ENCODE measurements around the gene TIMP1.
"Not testable (repeated sequence)": the region's sequence is repeated elsewhere in the genome, so short reads cannot be mapped to it uniquely, and the experiment has no call there.

The TIMP1 gene

DNA sequence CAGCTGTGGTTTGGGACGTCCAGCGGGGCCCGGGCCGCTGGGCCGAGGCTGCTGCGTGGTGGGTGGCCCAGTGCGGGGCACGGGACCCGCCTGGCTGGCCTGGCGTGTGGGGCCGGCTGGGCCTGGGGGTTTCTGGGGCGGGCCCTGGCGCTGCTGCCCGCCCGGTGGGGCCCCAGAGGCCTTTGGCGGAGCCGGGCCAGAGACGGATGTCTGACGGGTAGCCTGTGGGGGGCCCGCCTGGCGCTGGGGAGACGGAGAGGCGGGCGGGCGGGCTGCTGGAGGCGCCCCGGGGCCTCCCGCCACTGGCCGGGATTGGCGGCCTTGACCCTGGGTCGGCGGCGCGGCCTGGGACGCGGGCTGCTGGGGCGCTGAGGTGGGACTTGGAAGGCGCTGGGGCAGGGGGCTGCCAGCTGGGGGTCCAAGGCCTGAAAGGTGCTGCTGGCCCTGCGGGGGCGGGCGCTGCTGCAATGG is 8.1 kb upstream of the TIMP1 start:
- DNase-seq, result no peak

GRCh38 chrX:47574547-47575301 is 7.5 kb upstream of the TIMP1 start:
- DNase-seq, result no peak

GRCh38 chrX:47576021-47576898 is 6.0 kb upstream of the TIMP1 start:
- no peak for DNase-seq

- no peak for DNase-seq
Measured at GRCh38 chrX:47577424-47577823, 4.8 kb upstream of the TIMP1 start.

DNA sequence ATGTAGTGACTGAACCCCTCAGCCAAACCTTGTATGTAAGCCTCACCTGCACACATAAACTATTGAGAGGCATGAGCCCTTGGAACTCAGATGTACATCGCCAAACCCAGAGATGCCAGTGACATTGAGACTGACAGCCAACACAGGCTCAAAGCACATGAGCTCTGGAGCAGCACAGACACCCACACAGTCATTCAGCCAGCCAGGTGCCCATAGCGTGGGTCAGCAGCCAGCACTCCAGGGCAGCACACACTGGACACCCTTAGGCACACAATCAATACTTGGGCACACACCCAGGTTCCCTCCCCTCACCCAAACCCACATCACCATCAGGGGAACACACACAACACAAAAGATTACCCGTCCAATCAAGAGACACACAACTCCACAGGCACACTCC is 4.3 kb upstream of the TIMP1 start:
- DNase-seq, result no peak

DNA sequence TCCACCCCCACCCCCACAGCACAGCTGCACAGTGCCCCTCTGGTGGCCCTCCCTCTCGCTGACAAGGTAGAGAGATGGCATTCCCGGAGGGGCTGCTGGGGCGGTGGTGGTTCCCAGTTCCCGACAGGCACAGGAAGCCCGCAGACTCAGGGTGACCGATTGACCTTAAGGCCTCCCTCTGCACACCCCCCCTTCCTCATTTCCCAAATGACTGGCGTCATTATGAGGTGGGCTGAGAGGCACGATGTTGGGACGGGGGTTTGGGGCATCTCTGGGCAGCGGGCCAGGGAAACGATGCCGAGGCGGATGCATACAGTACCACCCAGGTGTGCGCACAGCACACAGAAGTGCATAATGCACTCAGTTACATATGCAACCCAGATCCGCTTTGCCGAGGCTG is 3.5 kb upstream of the TIMP1 start:
- no peak for DNase-seq

- DNase-seq, result no peak
Measured at GRCh38 chrX:47579537-47579936, 2.7 kb upstream of the TIMP1 start.

DNA sequence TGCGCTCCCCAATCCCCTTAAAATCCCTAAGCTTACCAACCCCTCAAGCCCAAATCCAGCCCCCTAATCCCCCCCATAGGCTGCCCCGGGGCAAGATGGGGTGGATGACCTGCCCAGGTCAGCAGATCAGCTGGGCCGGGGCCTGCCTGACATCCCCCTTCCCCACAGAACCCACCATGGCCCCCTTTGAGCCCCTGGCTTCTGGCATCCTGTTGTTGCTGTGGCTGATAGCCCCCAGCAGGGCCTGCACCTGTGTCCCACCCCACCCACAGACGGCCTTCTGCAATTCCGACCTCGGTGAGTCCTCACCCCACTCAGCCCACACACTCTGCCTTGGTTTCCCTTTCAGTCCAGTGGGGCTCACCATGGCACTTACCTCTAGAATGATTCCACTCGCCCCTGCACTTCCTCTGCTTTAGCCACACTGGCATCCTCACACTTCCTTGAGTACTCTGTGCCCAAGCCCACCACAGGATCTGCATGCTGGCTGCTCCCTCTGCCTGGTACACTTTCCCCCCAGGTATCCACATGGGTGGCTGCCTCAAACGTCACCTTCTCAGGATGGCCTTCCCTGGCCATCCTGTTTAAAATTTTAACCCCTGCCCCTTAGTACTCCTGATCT is 1.1 kb downstream of the TIMP1 start:
- no peak for DNase-seq

DNA sequence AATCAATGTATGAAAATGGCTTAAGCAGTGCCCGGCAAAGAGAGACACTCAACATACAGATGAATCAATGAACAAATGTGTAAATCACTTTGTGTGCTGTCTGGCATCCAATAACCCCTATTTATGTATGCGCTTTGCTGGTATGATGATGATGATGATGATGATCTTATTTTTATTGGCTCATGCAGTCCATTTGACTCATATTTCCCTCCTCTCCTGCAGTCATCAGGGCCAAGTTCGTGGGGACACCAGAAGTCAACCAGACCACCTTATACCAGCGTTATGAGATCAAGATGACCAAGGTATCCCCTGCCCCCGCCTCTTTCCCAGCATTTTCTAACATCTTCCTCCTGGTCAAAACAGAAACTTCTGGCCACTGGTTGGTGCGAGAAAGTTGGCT is 2.5 kb downstream of the TIMP1 start:
- no peak for DNase-seq

DNA sequence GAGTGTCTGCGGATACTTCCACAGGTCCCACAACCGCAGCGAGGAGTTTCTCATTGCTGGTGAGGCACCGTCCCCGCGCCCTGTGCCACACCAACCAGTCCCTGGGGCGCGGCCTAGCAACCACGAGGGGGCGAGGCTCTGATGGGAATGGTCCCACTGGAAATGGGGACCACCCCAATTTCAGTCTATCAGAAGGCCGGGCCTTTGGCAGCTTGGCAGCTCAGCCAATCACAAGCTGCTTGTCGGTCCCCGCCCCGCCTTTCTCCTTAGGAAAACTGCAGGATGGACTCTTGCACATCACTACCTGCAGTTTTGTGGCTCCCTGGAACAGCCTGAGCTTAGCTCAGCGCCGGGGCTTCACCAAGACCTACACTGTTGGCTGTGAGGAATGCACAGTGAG is 3.0 kb downstream of the TIMP1 start:
- DNase-seq, result no peak

DNA sequence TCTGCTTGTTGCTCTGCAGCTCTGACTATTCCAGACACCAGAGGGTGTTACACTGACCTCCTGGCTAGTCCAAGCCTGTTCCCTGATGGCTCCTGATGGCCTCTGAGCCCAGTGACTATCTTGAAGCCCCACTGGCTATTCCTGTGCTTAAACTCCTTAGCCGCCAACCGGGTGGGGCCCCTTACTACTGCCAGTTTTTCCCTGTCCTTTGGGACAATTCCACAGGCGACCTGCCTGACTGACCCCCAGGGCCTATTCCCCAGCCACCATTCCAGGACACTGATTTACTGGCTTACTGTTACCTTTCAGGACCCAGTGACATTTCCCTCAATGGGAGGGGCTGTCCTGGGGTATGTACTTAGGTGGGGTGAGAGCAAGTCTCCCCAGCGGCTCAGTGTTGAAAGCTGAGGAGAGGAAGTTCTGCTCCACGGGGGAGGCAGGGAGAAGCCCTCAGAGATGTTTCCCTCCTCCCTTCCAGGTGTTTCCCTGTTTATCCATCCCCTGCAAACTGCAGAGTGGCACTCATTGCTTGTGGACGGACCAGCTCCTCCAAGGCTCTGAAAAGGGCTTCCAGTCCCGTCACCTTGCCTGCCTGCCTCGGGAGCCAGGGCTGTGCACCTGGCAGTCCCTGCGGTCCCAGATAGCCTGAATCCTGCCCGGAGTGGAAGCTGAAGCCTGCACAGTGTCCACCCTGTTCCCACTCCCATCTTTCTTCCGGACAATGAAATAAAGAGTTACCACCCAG is 4.0 kb downstream of the TIMP1 start:
- no peak for DNase-seq

DNA sequence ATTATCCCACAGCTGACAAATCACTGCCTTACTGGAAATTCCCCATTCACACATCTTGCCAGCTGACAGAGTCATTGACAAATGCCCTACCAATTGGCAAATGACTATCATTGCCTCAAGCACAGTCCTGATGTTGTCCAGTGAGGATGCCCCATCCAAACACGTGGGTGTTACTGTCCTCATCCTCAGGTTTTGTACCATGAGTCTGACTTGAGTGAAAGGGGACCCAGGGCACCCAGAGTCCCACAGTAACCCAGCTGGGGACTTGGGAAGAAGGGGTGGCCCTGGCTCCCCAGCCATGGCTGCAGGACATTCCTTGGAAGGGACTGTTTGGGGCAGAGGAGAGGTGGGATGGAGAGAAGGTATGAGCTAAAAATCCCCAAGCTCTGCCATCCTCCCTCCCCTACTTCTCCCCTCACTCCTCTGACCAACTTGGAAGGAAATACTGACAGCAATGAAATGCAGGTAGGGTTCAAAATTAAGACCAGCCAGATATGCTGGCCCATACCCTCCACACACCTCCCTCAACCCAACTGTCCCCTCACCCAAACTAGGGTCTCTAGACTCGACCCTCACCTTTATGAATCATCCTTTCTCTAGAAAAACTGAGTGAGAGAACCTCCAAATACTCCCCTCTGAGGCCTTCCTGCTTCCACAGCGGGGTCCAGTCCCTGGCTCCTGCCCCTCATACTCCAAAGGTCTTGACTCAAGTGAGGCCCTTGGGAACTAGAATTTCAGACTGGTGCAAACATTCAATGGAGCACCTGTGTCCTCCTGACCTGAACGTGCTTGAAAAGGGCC is 5.1 kb downstream of the TIMP1 start:
- no peak for DNase-seq

- DNase-seq, result no peak
Measured at GRCh38 chrX:47587906-47588735, 5.9 kb downstream of the TIMP1 start.

DNA sequence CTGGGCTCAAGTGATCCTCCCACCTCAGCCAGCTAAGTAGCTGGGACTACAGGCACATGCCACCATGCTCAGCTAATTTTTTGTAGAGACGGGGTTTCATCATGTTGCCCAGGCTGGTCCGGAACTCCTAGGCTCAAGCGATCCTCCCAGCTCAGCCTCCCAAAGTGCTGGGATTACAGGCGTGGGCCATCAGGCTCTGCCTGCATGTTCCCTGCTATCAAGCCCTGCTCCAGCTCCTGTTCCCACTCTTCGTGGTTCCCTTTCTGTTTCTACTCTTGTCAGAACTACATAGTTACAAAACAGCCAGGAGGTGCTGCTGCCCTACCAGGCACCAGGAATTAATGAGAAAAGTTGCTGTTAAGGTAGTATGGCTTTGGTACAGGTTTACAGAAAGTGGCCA is 8.7 kb downstream of the TIMP1 start:
- DNase-seq, result no peak

GRCh38 chrX:47593522-47593921 is 11.3 kb downstream of the TIMP1 start:
- DNase-seq, result no peak

GRCh38 chrX:47595716-47596251 is 13.5 kb downstream of the TIMP1 start:
- DNase-seq, result no peak

DNA sequence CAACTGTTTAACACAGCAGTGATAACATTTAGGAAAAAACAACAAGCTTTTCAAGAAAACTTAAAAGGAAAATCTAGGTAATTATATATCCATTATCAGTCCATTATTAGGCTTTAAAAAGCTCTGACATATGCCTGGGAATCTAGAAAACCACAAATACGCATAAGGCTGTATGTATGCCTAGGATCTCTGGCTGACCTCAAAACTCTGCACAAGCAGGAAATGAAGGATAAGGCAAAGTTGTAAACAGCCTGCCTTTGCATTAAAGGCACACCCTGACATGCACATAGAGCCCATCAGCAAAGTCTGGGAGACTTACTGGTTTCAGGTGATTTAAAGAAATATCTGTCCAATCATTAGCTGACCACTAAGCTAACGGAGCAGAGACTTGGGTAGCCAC is 14.0 kb downstream of the TIMP1 start:
- no peak for DNase-seq

- no peak for DNase-seq
Measured at GRCh38 chrX:47597222-47597621, 15.0 kb downstream of the TIMP1 start.

GRCh38 chrX:47603125-47603524 is 20.9 kb downstream of the TIMP1 start:
- DNase-seq, result not testable (repeated sequence)

GRCh38 chrX:47605024-47605423 is 22.8 kb downstream of the TIMP1 start:
- DNase-seq, result no peak

DNA sequence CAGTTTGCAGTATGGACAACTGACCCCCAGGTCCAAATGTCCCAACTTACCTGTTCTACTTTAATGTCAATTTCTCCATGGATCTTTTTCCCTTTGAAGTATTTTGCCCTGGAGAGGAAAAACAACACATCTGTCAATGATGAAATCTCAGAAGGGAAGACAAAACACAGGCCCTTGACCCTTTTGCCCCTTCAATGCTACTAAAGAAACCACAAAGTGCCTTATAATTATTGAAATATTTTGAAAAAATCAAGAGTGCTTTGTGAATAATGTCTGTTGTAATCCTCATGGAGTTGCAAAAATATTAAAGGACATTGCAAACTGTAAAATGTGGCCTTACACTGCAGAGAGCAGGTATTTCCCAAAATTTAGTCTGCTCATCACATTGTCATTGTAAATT is 24.9 kb downstream of the TIMP1 start:
- DNase-seq, result no peak

All from stimulated activated CD4-positive, alpha-beta T cell treated with anti-CD3 and anti-CD28 coated beads, Interleukin-4, amount 100 ng/mL, for 4 hours (primary cell).